Testis (tissue), 3 donors: ENCODE measurements around the gene TMIGD2. TPM values are rescaled to one million over a fixed set of nuclear protein-coding genes. Genes with fewer than 3 reads are reported as not detected.

Experiments
- DNase-seq: peaks from one replicate; pipeline ENCODE4 v3.0.0-alpha.2; 2019
- H3K27ac ChIP-seq, 2 donors: fragments of 200-600 bp; sonication (generic); one replicate each; pipeline ENCODE4 v1.5.1; 2019
- H3K27me3 ChIP-seq: fragments of 200-600 bp; sonication (generic); one replicate; pipeline ENCODE4 v1.5.1; 2019
- H3K36me3 ChIP-seq: fragments of 200-600 bp; sonication (generic); one replicate; pipeline ENCODE4 v1.5.1; 2017; ENCODE audit warnings: low read depth; ENCODE audit errors: missing control alignments
- H3K4me1 ChIP-seq: fragments of 200-600 bp; sonication (generic); one replicate; pipeline ENCODE4 v1.5.1; 2019
- H3K4me3 ChIP-seq, 2 donors: fragments of 200-600 bp; sonication (generic); one replicate each; pipeline ENCODE4 v1.5.1; 2017 to 2019
- H3K9me3 ChIP-seq: fragments of 200-600 bp; sonication (generic); one replicate; pipeline ENCODE4 v1.5.1; 2017
- CTCF ChIP-seq, 3 experiments: fragments of 450-650 bp in 2 of 3; fragments of 200-600 bp in 1 of 3; sonication (generic) in 1 of 3; IDR thresholded peaks; one replicate each; pipeline ENCODE4 v1.5.1; 2016 to 2019; ENCODE audit warnings: antibody characterized with exemption in 3 of 3, mild to moderate bottlenecking in 2 of 3, moderate library complexity in 1 of 3
- POLR2A ChIP-seq: fragments of 450-650 bp; IDR thresholded peaks from one replicate; pipeline ENCODE4 v1.6.1; 2017; ENCODE audit warnings: antibody characterized with exemption, mild to moderate bottlenecking, moderate library complexity
- WGBS, 2 donors: methylation state at CpG; one replicate each; pipeline ENCODE4 v1.1.5; 2018; 5-methylcytosine and 5-hydroxymethylcytosine counted together
- intact Hi-C: fragments of 100-400 bp; cut with DNase I; formaldehyde crosslinking; loops from one replicate; pipeline ENCODE4 v1.15.1; 2023; ENCODE audit warnings: low total_unique reads
- polyA plus RNA-seq: library from polyadenylated mRNA; stranded (reverse); fragments of 350-450 nt; fragmentation: Illumina TruSeq; extraction: RNeasy Lipid Tissue Mini Kit (QIAGEN cat#74804); gene quantifications from one replicate; pipeline ENCODE4 v1.2.3, GENCODE V29; 2014; ENCODE audit warnings: low read depth, low replicate concordance; ENCODE audit not compliant: insufficient read depth
- total RNA-seq, 2 donors: library from RNA; depleted of rRNA; stranded (reverse); fragments of >200 nt; gene quantifications; one replicate each; pipeline ENCODE4 v1.2.3, GENCODE V29; 2016

The TMIGD2 gene
- total and polyA plus RNA-seq, 3 donors from 2014 or later, result 0.47 to 1.1 (median 0.83) TPM

- 89 to 92% methylated on average over 9 of the region's 9 CpGs for WGBS, 2 donors
Observed at GRCh38 chr19:4316956-4317355, 14.8 kb upstream of the TMIGD2 start.

GRCh38 chr19:4313847-4314490 is 11.8 kb upstream of the TMIGD2 start:
- Histone ChIP-seq H3K4me1 (peaks cover 4% of the 10 kb centered on the region), H3K9me3 (no peaks in the 10 kb centered on the region), H3K27me3 (no peaks in the 10 kb centered on the region), H3K36me3 (no peaks in the 10 kb centered on the region), H3K4me3 (no peak overlapping the region), H3K27ac (no peak overlapping the region)
- DNase-seq, result peak; percentile 36
- WGBS, 2 donors, result 43 to 61% methylated on average over 12 of the region's 12 CpGs
- intact Hi-C loops, result no loop called here
- no peak for TF ChIP-seq POLR2A
- TF ChIP-seq CTCF (IDR thresholded peaks at IDR 0.05), result no peak

More at GRCh38 chr19:4316956-4317355, 14.8 kb upstream of the TMIGD2 start:
- no peaks in the 10 kb centered on the region for H3K9me3 ChIP-seq
- H3K27ac ChIP-seq, result no peak overlapping the region
- peaks cover 4% of the 10 kb centered on the region for H3K4me1 ChIP-seq
- no peaks in the 10 kb centered on the region for H3K27me3 ChIP-seq
- no peak for TF ChIP-seq POLR2A
- TF ChIP-seq CTCF (IDR thresholded peaks at IDR 0.05), result no peak
- H3K36me3 ChIP-seq, result no peaks in the 10 kb centered on the region
- no peak overlapping the region for H3K4me3 ChIP-seq
- intact Hi-C loops, result no loop called here
- no peak for DNase-seq

DNA sequence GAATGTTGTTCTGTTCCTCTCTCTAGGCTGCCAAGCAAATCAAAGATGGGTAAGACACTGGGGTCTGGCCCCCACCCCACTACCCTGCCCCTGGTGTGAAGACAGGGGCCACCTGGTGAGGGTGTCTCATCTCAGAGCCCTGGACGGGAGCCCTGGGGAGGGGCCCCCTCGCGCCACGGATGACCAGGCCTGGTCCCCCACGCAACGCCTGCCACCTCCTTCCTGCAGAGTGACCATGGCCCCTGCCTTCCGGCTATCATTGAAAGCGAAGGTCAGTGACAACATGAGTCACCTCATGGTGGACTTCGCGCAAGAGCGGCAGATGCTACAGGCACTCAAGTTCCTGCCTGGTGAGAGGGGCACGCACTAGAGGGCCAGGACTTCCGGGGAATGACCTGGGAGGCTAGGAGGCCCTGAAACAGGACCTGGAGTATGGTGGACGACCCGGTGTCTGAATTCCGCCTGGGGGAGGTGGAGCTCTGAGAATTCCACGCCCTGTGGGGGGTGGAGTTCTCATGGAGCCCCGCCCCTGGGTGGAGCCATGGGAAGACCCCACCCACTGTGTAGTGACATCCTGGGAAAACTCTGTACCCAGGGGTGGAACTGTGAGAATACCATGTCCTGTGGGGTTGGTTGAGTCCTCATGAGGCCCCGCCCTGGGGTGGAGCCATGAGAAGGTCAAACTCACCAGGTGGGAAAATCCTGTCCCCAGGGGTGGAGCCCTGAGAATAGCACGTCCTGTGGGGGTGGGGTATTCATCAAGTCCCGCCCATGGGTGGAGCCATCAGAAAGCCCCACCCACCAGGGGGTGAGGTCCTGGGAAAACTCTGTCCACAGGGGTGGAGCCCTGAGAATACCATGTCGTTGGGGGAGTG is 8.3 kb upstream of the TMIGD2 start:
- Histone ChIP-seq H3K27ac (no peak overlapping the region), H3K4me1 (peaks cover 4% of the 10 kb centered on the region), H3K36me3 (no peaks in the 10 kb centered on the region), H3K9me3 (no peaks in the 10 kb centered on the region), H3K4me3 (no peak overlapping the region), H3K27me3 (no peaks in the 10 kb centered on the region)
- peak; percentile 57 for DNase-seq
- 80 to 92% methylated on average over 15 to 22 of the region's 22 CpGs for WGBS, 2 donors
- TF ChIP-seq POLR2A (no peak), CTCF (IDR thresholded peaks at IDR 0.05) (no peak)
- intact Hi-C loops, result no loop called here

GRCh38 chr19:4305659-4306058 is 3.5 kb upstream of the TMIGD2 start:
- Histone ChIP-seq H3K9me3 (no peaks in the 10 kb centered on the region), H3K27me3 (no peaks in the 10 kb centered on the region), H3K4me1 (no peaks in the 10 kb centered on the region), H3K36me3 (no peaks in the 10 kb centered on the region), H3K27ac (no peak overlapping the region), H3K4me3 (no peak overlapping the region)
- WGBS, 2 donors, result 64 to 73% methylated on average over 7 to 16 of the region's 16 CpGs
- no peak for DNase-seq
- intact Hi-C loops, result no loop called here
- no peak for TF ChIP-seq POLR2A
- TF ChIP-seq CTCF (IDR thresholded peaks at IDR 0.05), result no peak
